GM23338 (cell line): ENCODE data around the gene CHRM4. TPM values are rescaled to one million over a fixed set of nuclear protein-coding genes. Genes with fewer than 3 reads are reported as not detected.

Experiments
- ATAC-seq: fragments of 200-7000 bp; cut with Tn5 transposase; 3 replicates; pipeline ENCODE4 v1.9.1; 2020
- DNase-seq: peaks from one replicate; pipeline ENCODE4 v3.0.0-alpha.2; 2015; ENCODE audit warnings: low spot score
- H2AFZ ChIP-seq: fragments of 200-600 bp; sonication (generic); 2 replicates; pipeline ENCODE4 v1.8.0; 2016; ENCODE audit warnings: antibody characterized with exemption, mild to moderate bottlenecking, moderate library complexity
- H3F3A ChIP-seq: fragments of 200-600 bp; sonication (generic); replicated peaks from 2 replicates; pipeline ENCODE4 v1.8.0; 2017; ENCODE audit warnings: antibody characterized with exemption, mixed run types, low read depth
- H3K27ac ChIP-seq: fragments of 200-600 bp; sonication (generic); 2 replicates; pipeline ENCODE4 v1.6.1; 2016; ENCODE audit warnings: low read depth
- H3K27me3 ChIP-seq: fragments of 200-600 bp; sonication (generic); 2 replicates; pipeline ENCODE4 v1.8.0; 2016; ENCODE audit warnings: mild to moderate bottlenecking, mixed run types, moderate library complexity; ENCODE audit not compliant: insufficient read depth
- H3K36me3 ChIP-seq: fragments of 200-600 bp; sonication (generic); 2 replicates; pipeline ENCODE4 v1.8.0; 2016; ENCODE audit warnings: mild to moderate bottlenecking; ENCODE audit not compliant: insufficient read depth
- H3K4me1 ChIP-seq: fragments of 200-600 bp; sonication (generic); 2 replicates; pipeline ENCODE4 v1.8.0; 2016; ENCODE audit warnings: mild to moderate bottlenecking, moderate library complexity; ENCODE audit not compliant: insufficient read depth
- H3K4me2 ChIP-seq: fragments of 200-600 bp; sonication (generic); 2 replicates; pipeline ENCODE4 v1.7.1; 2017; ENCODE audit warnings: mixed run types
- H3K4me3 ChIP-seq: fragments of 200-600 bp; sonication (generic); 2 replicates; pipeline ENCODE4 v1.6.1; 2016; ENCODE audit warnings: mixed run types
- H3K79me2 ChIP-seq: fragments of 200-600 bp; sonication (generic); replicated peaks from 2 replicates; pipeline ENCODE4 v1.8.0; 2017; ENCODE audit warnings: mild to moderate bottlenecking; ENCODE audit not compliant: insufficient read depth
- H3K9me2 ChIP-seq: fragments of 200-600 bp; sonication (generic); 2 replicates; pipeline ENCODE4 v1.8.0; 2017; ENCODE audit not compliant: insufficient read depth
- H4K20me1 ChIP-seq: fragments of 200-600 bp; sonication (generic); replicated peaks from 2 replicates; pipeline ENCODE4 v1.8.0; 2017; ENCODE audit warnings: mild to moderate bottlenecking; ENCODE audit not compliant: insufficient read depth
- H3K27ac Mint-ChIP-seq: 2 replicates; pipeline ENCODE4 v1.8.0; 2020; ENCODE audit warnings: inconsistent platforms, mild to moderate bottlenecking, moderate library complexity, mixed read lengths
- H3K27me3 Mint-ChIP-seq: 3 replicates; pipeline ENCODE4 v1.8.0; 2022; ENCODE audit warnings: low read depth, mild to moderate bottlenecking, moderate library complexity, mixed read lengths, inconsistent platforms; ENCODE audit not compliant: insufficient read depth, poor library complexity
- H3K36me3 Mint-ChIP-seq: 3 replicates; pipeline ENCODE4 v1.8.0; 2021; ENCODE audit warnings: low read depth, mild to moderate bottlenecking, inconsistent platforms, moderate library complexity, mixed read lengths
- H3K4me1 Mint-ChIP-seq: 3 replicates; pipeline ENCODE4 v1.8.0; 2020; ENCODE audit warnings: mild to moderate bottlenecking, inconsistent platforms, mixed read lengths
- H3K4me3 Mint-ChIP-seq: 3 replicates; pipeline ENCODE4 v1.8.0; 2021; ENCODE audit warnings: moderate library complexity, mild to moderate bottlenecking, inconsistent platforms, mixed read lengths
- H3K9me3 Mint-ChIP-seq: 3 replicates; pipeline ENCODE4 v1.8.0; 2020; ENCODE audit warnings: moderate library complexity, mild to moderate bottlenecking, inconsistent platforms, mixed read lengths
- CREB1 ChIP-seq: fragments of 250-450 bp; sonication (Bioruptor Pico); IDR thresholded peaks from 2 replicates; pipeline ENCODE4 v1.5.0; 2020; ENCODE audit warnings: low read depth, mild to moderate bottlenecking, moderate library complexity
- CTCF ChIP-seq, 2 experiments: fragments of 200-600 bp in 1 of 2; sonication (generic) in 1 of 2; conservative IDR thresholded peaks; 2 replicates each; pipeline versions ENCODE4 v1.5.1 to v1.6.1; 2016 to 2017; ENCODE audit warnings: antibody characterized with exemption in 2 of 2, low read depth in 2 of 2, mild to moderate bottlenecking in 2 of 2, moderate library complexity in 1 of 2
- ETS1 ChIP-seq: IDR thresholded peaks from 2 replicates; pipeline ENCODE4 v1.6.1; 2016; ENCODE audit warnings: antibody characterized with exemption
- EZH2 ChIP-seq: fragments of 200-600 bp; sonication (generic); IDR thresholded peaks from one replicate; pipeline ENCODE4 v1.8.0; 2017; ENCODE audit warnings: antibody characterized with exemption, mild to moderate bottlenecking, low read depth; ENCODE audit not compliant: unreplicated experiment
- EZH2phosphoT487 ChIP-seq: fragments of 200-600 bp; sonication (generic); IDR thresholded peaks from one replicate; pipeline ENCODE4 v1.8.1; 2018; ENCODE audit warnings: antibody characterized with exemption; ENCODE audit not compliant: unreplicated experiment
- JUNB ChIP-seq: IDR thresholded peaks from one replicate; pipeline ENCODE4 v1.6.1; 2016; ENCODE audit warnings: antibody characterized with exemption; ENCODE audit not compliant: unreplicated experiment
- NANOG ChIP-seq: IDR thresholded peaks from 2 replicates; pipeline ENCODE4 v1.6.1; 2016; ENCODE audit warnings: antibody characterized with exemption, borderline replicate concordance
- POLR2AphosphoS5 ChIP-seq: IDR thresholded peaks from 2 replicates; pipeline ENCODE4 v1.6.1; 2016; ENCODE audit warnings: antibody characterized with exemption, low read depth
- STAT1 ChIP-seq: IDR thresholded peaks from one replicate; pipeline ENCODE4 v1.6.1; 2016; ENCODE audit warnings: antibody characterized with exemption; ENCODE audit not compliant: unreplicated experiment
- ZNF114 ChIP-seq: fragments of 250-450 bp; sonication (Bioruptor Pico); IDR thresholded peaks from 2 replicates; pipeline ENCODE4 v1.5.0; 2020; ENCODE audit warnings: mild to moderate bottlenecking, moderate library complexity
- ZNF331 ChIP-seq: fragments of 250-450 bp; sonication (Bioruptor Pico); IDR thresholded peaks from 2 replicates; pipeline ENCODE4 v1.5.0; 2020; ENCODE audit warnings: low read depth, mild to moderate bottlenecking, moderate library complexity
- polyA plus RNA-seq: library from polyadenylated mRNA; unstranded; fragments of >200 nt; fragmentation: Nextera tagmentation; extraction: Ambion mirVana; gene quantifications from 2 replicates; pipeline ENCODE4 v1.2.1, GENCODE V29; 2016
- total RNA-seq: library from RNA; depleted of rRNA; stranded (reverse); fragments of >200 nt; shearing (Covaris generic); gene quantifications from 2 replicates; pipeline ENCODE4 v1.2.3, GENCODE V29; 2014
- TF ChIP-seq, protein P1 (sequence below): IDR thresholded peaks from one replicate; pipeline ENCODE4 v1.6.1; 2018; ENCODE audit warnings: antibody characterized with exemption; ENCODE audit not compliant: unreplicated experiment
- TF ChIP-seq, protein P2 (sequence below): fragments of 250-450 bp; sonication (Bioruptor Pico); IDR thresholded peaks from 2 replicates; pipeline ENCODE4 v1.5.0; 2020; ENCODE audit warnings: mild to moderate bottlenecking, moderate library complexity

Gene CHRM4
- total and polyA plus RNA-seq, 2 experiments from 2014 or later, result 0.97 TPM; not detected in 1

- TF ChIP-seq CREB1 (CRISPR knock-in tag), result no peak
- no peak for TF ChIP-seq ZNF114 (CRISPR knock-in tag)
- TF ChIP-seq, protein P1, sequence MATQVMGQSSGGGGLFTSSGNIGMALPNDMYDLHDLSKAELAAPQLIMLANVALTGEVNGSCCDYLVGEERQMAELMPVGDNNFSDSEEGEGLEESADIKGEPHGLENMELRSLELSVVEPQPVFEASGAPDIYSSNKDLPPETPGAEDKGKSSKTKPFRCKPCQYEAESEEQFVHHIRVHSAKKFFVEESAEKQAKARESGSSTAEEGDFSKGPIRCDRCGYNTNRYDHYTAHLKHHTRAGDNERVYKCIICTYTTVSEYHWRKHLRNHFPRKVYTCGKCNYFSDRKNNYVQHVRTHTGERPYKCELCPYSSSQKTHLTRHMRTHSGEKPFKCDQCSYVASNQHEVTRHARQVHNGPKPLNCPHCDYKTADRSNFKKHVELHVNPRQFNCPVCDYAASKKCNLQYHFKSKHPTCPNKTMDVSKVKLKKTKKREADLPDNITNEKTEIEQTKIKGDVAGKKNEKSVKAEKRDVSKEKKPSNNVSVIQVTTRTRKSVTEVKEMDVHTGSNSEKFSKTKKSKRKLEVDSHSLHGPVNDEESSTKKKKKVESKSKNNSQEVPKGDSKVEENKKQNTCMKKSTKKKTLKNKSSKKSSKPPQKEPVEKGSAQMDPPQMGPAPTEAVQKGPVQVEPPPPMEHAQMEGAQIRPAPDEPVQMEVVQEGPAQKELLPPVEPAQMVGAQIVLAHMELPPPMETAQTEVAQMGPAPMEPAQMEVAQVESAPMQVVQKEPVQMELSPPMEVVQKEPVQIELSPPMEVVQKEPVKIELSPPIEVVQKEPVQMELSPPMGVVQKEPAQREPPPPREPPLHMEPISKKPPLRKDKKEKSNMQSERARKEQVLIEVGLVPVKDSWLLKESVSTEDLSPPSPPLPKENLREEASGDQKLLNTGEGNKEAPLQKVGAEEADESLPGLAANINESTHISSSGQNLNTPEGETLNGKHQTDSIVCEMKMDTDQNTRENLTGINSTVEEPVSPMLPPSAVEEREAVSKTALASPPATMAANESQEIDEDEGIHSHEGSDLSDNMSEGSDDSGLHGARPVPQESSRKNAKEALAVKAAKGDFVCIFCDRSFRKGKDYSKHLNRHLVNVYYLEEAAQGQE, result no peak
- TF ChIP-seq POLR2AphosphoS5, result no peak
- no peak for TF ChIP-seq STAT1
- TF ChIP-seq CTCF (conservative IDR thresholded peaks at IDR 0.05; ENCODE audit: low read depth in 2 of 2), result no peak
- TF ChIP-seq ZNF331, result no peak
- TF ChIP-seq EZH2phosphoT487, result no peak
- TF ChIP-seq ETS1, result no peak
- TF ChIP-seq EZH2, result no peak
- no peak for TF ChIP-seq NANOG
- TF ChIP-seq, protein P2, sequence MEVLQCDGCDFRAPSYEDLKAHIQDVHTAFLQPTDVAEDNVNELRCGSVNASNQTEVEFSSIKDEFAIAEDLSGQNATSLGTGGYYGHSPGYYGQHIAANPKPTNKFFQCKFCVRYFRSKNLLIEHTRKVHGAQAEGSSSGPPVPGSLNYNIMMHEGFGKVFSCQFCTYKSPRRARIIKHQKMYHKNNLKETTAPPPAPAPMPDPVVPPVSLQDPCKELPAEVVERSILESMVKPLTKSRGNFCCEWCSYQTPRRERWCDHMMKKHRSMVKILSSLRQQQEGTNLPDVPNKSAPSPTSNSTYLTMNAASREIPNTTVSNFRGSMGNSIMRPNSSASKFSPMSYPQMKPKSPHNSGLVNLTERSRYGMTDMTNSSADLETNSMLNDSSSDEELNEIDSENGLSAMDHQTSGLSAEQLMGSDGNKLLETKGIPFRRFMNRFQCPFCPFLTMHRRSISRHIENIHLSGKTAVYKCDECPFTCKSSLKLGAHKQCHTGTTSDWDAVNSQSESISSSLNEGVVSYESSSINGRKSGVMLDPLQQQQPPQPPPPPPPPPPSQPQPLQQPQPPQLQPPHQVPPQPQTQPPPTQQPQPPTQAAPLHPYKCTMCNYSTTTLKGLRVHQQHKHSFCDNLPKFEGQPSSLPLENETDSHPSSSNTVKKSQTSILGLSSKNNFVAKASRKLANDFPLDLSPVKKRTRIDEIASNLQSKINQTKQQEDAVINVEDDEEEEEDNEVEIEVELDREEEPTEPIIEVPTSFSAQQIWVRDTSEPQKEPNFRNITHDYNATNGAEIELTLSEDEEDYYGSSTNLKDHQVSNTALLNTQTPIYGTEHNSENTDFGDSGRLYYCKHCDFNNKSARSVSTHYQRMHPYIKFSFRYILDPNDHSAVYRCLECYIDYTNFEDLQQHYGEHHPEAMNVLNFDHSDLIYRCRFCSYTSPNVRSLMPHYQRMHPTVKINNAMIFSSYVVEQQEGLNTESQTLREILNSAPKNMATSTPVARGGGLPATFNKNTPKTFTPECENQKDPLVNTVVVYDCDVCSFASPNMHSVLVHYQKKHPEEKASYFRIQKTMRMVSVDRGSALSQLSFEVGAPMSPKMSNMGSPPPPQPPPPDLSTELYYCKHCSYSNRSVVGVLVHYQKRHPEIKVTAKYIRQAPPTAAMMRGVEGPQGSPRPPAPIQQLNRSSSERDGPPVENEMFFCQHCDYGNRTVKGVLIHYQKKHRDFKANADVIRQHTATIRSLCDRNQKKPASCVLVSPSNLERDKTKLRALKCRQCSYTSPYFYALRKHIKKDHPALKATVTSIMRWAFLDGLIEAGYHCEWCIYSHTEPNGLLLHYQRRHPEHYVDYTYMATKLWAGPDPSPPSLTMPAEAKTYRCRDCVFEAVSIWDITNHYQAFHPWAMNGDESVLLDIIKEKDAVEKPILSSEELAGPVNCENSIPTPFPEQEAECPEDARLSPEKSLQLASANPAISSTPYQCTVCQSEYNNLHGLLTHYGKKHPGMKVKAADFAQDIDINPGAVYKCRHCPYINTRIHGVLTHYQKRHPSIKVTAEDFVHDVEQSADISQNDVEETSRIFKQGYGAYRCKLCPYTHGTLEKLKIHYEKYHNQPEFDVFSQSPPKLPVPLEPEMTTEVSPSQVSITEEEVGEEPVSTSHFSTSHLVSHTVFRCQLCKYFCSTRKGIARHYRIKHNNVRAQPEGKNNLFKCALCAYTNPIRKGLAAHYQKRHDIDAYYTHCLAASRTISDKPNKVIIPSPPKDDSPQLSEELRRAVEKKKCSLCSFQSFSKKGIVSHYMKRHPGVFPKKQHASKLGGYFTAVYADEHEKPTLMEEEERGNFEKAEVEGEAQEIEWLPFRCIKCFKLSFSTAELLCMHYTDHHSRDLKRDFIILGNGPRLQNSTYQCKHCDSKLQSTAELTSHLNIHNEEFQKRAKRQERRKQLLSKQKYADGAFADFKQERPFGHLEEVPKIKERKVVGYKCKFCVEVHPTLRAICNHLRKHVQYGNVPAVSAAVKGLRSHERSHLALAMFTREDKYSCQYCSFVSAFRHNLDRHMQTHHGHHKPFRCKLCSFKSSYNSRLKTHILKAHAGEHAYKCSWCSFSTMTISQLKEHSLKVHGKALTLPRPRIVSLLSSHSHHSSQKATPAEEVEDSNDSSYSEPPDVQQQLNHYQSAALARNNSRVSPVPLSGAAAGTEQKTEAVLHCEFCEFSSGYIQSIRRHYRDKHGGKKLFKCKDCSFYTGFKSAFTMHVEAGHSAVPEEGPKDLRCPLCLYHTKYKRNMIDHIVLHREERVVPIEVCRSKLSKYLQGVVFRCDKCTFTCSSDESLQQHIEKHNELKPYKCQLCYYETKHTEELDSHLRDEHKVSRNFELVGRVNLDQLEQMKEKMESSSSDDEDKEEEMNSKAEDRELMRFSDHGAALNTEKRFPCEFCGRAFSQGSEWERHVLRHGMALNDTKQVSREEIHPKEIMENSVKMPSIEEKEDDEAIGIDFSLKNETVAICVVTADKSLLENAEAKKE, result no peak
- no peak for TF ChIP-seq JUNB
- Histone ChIP-seq H3K27ac (no peak overlapping the region), H3K4me1 (peaks cover 35% of the 10 kb centered on the region), H3K79me2 (no peaks in the 10 kb centered on the region), H3K27me3 (peaks cover 35% of the 10 kb centered on the region), H2AFZ (no peak overlapping the region), H3K4me2 (no peak overlapping the region), H3K9me2 (no peaks in the 10 kb centered on the region), H3F3A (peaks cover 31% of the 10 kb centered on the region), H3K4me3 (no peak overlapping the region), H3K36me3 (no peaks in the 10 kb centered on the region; the same call in 1 of the 2 replicates), H4K20me1 (peaks cover 7% of the 10 kb centered on the region)
- Mint-ChIP-seq H3K27ac (no peak overlapping the region), H3K4me1 (peaks cover 34% of the 10 kb centered on the region), H3K9me3 (no peaks in the 10 kb centered on the region; the same call in 1 of the 3 replicates), H3K4me3 (no peak overlapping the region; the same call in 2 of the 3 replicates), H3K36me3 (peaks cover 11% of the 10 kb centered on the region), H3K27me3 (peaks cover 48% of the 10 kb centered on the region)
- DNase-seq (no peak), ATAC-seq (no peak)
Observed at GRCh38 chr11:46385169-46386004, 6.2 kb downstream of the CHRM4 start.
